GM12872 (cell line): Measurements from ENCODE around the gene TFF3.

Experiments used
- TF ChIP-seq, protein P1 (sequence below): IDR thresholded peaks from 3 replicates; pipeline ENCODE4 v1.5.1; 2011; ENCODE audit warnings: low read depth, mild to moderate bottlenecking, low read length, moderate library complexity; ENCODE audit not compliant: insufficient read depth

Gene TFF3

DNA sequence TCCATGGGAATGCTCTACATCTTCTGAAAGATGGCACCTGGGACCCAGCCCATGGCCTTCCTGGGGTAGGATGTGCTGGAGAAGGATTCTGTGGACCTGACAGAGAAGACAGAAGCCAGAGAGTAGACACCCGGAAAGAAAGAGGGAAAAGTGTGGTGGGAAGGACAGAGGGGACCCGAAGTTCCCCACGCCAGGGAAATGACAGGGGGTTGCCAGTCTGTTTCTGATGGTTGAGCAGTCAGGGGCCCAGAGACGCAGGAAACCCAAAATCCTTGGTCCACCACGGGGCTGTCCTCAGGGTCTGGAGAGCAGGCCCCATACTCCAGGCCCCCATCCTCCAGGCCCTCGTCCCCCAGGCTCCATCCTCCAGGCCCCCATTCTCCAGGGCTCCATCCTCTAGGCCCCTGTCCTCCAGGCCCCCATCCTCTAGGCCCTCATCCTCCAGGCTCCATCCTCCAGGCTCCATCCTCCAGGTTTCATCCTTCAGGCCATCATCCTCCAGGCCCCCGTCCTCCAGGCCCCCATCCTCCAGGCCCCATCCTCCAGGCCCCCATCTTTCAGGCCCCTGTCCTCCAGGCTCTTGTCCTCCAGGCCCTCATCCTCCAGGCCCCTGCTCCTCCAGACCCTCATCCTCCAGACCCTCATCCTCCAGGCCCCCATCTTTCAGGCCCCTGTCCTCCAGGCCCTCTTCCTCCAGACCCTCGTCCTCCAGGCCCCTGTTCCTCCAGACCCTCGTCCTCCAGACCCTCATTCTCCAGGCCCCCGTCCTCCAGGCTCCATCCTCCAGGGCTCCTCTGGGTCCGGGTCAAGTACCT, 36.6 kb upstream of the TFF3 start:
- TF ChIP-seq, protein P1, sequence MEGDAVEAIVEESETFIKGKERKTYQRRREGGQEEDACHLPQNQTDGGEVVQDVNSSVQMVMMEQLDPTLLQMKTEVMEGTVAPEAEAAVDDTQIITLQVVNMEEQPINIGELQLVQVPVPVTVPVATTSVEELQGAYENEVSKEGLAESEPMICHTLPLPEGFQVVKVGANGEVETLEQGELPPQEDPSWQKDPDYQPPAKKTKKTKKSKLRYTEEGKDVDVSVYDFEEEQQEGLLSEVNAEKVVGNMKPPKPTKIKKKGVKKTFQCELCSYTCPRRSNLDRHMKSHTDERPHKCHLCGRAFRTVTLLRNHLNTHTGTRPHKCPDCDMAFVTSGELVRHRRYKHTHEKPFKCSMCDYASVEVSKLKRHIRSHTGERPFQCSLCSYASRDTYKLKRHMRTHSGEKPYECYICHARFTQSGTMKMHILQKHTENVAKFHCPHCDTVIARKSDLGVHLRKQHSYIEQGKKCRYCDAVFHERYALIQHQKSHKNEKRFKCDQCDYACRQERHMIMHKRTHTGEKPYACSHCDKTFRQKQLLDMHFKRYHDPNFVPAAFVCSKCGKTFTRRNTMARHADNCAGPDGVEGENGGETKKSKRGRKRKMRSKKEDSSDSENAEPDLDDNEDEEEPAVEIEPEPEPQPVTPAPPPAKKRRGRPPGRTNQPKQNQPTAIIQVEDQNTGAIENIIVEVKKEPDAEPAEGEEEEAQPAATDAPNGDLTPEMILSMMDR: no peak

DNA sequence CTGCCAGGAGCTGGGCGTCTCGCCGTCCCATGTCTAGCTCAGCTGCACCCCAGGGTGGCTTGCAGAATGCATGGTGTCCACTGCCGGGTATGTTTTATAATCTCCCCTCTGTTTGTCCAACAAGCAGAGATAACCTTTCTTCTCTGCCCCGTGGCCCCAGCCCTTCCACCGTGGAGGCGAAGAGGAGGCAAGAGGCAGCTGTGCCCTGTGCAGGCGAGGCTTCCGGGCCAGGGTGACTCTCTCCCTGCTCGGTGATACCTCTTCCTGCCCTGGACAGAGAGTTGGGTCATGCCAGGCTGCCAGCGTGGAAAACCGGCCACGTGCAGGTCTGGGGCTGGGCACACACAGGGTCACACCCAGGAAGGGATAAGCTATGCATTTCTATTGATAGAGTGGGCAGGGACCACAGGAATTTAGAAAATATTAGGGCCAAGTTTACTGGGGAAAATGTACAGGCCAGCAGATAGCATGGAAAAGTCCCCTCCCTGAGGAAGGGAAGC, 35.8 kb upstream of the TFF3 start, which contains the start of gene TFF2:
TFF2 (minus strand) TSS at position 68 of the 500 bp plus-strand sequence; CDS start at position 31, 37 bp downstream.
- TF ChIP-seq, protein P1: no peak

DNA sequence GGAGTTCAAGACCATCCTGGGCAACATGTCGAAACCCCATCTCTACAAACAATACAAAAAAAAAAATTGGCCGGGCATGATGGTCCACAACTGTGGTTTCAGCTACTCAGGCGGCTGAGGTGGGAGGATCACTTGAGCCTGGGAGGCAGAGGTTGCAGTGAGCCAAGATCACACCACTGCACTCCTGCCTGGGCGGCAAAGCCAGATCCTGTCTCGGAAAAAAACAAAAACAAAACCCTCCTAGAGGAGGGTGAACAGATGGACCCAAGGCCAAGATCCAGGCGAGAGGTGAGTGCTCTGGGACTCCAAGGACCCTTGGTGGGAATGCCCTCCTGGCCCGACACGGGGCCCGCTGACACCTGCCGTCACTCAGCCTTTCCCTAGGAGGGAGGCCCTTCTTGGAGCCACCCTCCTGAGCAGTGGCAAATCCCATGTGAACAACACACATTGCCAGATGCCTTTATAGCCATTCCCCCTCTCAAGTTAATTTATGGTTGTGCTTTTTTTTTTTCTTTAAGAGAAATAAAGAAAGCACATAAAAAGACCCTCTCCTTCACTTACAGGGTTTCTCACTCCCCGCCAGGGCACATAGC, 35.2 kb upstream of the TFF3 start:
- TF ChIP-seq, protein P1: no peak

DNA sequence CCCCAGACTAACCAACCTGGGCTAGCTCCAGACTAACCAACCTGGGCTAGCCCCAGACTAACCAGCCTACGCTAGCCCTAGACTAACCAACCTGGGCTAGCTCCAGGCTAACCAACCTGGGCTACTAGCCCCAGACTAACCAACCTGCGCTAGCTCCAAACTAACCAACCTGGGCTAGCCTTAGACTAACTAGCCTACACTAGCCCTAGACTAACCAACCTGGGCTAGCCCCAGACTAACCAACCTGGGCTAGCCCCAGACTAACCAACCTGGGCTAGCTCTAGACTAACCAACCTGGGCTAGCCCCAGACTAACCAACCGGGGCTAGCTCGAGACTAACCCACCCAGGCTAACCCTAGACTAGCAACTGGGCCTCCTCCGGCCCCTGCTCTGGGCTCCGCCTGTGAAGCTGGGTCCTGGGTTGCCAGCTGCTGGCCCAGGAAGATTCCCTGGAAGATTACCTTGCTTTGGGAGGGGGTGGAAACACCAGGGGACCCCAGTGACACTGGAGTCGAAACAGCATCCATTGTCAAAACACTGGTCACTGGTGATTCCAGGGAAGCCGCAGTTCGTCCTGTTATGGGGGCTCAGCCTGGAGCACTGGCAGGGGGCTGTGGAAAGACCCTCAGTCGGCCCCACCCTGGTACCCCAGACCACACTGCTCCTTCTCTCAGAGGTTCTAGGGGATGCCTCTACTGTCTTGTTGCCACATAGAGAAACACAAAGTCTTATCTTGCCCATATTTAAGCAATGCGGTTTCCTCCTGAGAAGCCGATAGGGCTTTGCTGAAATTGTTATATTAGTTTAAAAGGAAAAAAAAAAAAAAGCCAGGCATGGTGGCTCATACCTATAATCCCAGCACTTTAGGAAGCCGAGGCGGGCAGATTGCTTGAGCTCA, 34.5 kb upstream of the TFF3 start:
- TF ChIP-seq, protein P1: no peak

DNA sequence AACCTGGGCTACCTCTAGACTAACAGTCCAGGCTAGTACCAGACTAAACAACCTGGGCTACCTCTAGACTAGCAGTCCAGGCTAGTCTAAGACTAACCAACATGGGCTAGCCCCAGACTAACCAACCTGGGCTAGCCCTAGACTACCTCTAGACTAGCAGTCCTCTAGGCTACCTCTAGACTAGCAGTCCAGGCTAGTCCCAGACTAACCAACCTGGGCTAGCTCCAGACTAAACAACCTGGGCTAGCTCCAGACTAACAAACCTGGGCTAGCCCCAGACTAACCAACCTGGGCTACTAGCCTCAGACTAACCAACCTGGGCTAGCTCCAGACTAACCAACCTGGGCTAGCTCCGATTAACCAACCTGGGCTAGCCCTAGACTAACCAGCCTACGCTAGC, 33.6 kb upstream of the TFF3 start:
- TF ChIP-seq, protein P1: no peak

DNA sequence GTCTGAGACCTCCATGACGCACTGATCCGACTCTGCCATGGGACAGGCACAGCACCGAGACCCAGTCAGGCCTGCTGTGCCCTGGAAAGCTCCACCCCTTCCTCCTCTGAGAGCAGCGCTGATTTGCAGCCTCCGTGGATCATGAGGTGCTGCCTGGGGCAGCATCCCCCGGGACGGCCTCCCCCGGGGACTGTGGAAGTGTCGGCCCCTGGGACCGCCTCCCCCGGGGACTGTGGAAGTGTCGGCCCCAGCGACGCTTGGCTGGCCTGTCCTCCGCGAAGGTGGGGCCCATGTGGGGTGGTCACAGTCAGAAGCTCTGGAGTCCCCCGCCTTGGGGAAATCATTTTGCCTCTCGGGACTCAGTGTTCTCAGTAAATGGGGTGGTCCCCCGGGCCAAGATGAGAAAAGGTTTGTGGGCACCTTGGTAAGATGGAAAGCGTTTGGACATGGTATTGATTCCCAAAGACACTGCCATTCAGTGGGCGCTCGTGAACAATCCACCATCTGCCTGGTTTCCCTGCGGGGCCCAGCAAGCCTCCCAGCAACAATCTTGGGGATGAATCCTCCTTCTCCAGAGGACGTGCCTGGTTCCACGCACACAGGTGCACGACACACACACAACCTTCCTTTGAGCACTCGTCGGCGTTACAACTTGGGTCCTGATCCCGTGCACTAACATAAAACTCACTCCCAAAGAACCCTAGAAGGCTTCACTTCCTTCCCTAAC, 32.6 kb upstream of the TFF3 start:
- TF ChIP-seq, protein P1: no peak
